Loucy (cell line): ENCODE data around the gene SETD3.

Source experiments
- H2AFZ ChIP-seq: fragments of 200-600 bp; sonication (generic); 2 replicates; pipeline ENCODE4 v1.6.0; 2016; ENCODE audit warnings: antibody characterized with exemption, mild to moderate bottlenecking, low read length, moderate library complexity
- H3F3A ChIP-seq: fragments of 200-600 bp; 2 replicates; pipeline ENCODE4 v1.6.0; 2016; ENCODE audit warnings: antibody characterized with exemption, low read depth, mild to moderate bottlenecking
- H3K27me3 ChIP-seq: fragments of 200-600 bp; sonication (generic); 2 replicates; pipeline ENCODE4 v1.6.1; 2014; ENCODE audit warnings: low read length, mild to moderate bottlenecking; ENCODE audit not compliant: insufficient read depth, poor library complexity, severe bottlenecking
- H3K36me3 ChIP-seq: fragments of 200-600 bp; sonication (generic); 2 replicates; pipeline ENCODE4 v1.6.1; 2016; ENCODE audit warnings: low read length; ENCODE audit not compliant: insufficient read depth
- H3K4me1 ChIP-seq: fragments of 200-600 bp; sonication (generic); 2 replicates; pipeline ENCODE4 v1.5.1; 2014; ENCODE audit warnings: low read length, mild to moderate bottlenecking; ENCODE audit not compliant: insufficient read depth, poor library complexity, severe bottlenecking
- H3K4me2 ChIP-seq: fragments of 200-600 bp; sonication (generic); 2 replicates; pipeline ENCODE4 v1.6.0; 2014; ENCODE audit warnings: antibody characterized with exemption, low read length, low read depth, mild to moderate bottlenecking; ENCODE audit not compliant: poor library complexity, severe bottlenecking
- H3K4me3 ChIP-seq: fragments of 200-600 bp; sonication (generic); 2 replicates; pipeline ENCODE4 v1.5.1; 2014; ENCODE audit warnings: low read length, mild to moderate bottlenecking, mixed read lengths; ENCODE audit not compliant: poor library complexity, severe bottlenecking
- H3K79me2 ChIP-seq: fragments of 200-600 bp; sonication (generic); 2 replicates; pipeline ENCODE4 v1.6.1; 2014; ENCODE audit warnings: low read length; ENCODE audit not compliant: insufficient read depth
- H3K9ac ChIP-seq: fragments of 200-600 bp; sonication (generic); 2 replicates; pipeline ENCODE4 v1.6.0; 2014; ENCODE audit warnings: mild to moderate bottlenecking, low read depth, low read length, moderate library complexity; ENCODE audit not compliant: poor library complexity, severe bottlenecking
- H3K9me2 ChIP-seq: fragments of 200-600 bp; sonication (generic); replicated peaks from 2 replicates; pipeline ENCODE4 v1.6.1; 2016; ENCODE audit warnings: low read depth, low read length, mixed read lengths
- H3K9me3 ChIP-seq: fragments of 200-600 bp; sonication (generic); 2 replicates; pipeline ENCODE4 v1.6.1; 2014; ENCODE audit warnings: mild to moderate bottlenecking, antibody characterized with exemption, low read length, low read depth; ENCODE audit not compliant: insufficient read depth
- H4K20me1 ChIP-seq: fragments of 200-600 bp; sonication (generic); 2 replicates; pipeline ENCODE4 v1.6.0; 2014; ENCODE audit warnings: antibody characterized with exemption, low read length, mild to moderate bottlenecking; ENCODE audit not compliant: insufficient read depth, poor library complexity, severe bottlenecking
- EZH2phosphoT487 ChIP-seq: fragments of 200-600 bp; IDR thresholded peaks from 2 replicates; pipeline ENCODE4 v1.6.1; 2018; ENCODE audit warnings: antibody characterized with exemption, mild to moderate bottlenecking, moderate library complexity, borderline replicate concordance
- TF ChIP-seq, protein P1 (sequence below): fragments of 200-600 bp; sonication (generic); conservative IDR thresholded peaks from 2 replicates; pipeline ENCODE4 v1.5.1; 2014; ENCODE audit warnings: mild to moderate bottlenecking, antibody characterized with exemption, low read length

Gene SETD3

DNA sequence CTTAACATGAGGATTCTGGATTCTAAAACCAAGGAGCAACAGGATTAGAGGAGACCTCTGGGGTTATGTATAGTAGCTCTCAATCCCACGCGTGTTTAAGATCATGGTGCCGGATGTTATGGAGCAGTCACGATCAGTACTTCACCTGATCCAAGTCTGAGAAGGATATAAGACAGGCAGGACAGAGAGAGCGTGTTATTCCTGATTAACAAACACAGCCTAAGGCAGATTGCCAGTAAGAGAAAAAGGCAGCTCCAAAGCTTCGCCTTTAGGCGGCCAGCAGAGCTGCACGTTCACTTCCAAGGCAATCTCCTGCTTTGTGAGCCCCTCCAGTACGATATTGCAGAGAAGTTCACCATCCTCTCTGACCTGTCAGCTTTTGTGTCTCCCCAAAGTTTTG lies 5.5 kb downstream of the SETD3 start:
- H3K79me2 ChIP-seq = peaks cover 97% of the 10 kb centered on the region
- TF ChIP-seq, protein P1, sequence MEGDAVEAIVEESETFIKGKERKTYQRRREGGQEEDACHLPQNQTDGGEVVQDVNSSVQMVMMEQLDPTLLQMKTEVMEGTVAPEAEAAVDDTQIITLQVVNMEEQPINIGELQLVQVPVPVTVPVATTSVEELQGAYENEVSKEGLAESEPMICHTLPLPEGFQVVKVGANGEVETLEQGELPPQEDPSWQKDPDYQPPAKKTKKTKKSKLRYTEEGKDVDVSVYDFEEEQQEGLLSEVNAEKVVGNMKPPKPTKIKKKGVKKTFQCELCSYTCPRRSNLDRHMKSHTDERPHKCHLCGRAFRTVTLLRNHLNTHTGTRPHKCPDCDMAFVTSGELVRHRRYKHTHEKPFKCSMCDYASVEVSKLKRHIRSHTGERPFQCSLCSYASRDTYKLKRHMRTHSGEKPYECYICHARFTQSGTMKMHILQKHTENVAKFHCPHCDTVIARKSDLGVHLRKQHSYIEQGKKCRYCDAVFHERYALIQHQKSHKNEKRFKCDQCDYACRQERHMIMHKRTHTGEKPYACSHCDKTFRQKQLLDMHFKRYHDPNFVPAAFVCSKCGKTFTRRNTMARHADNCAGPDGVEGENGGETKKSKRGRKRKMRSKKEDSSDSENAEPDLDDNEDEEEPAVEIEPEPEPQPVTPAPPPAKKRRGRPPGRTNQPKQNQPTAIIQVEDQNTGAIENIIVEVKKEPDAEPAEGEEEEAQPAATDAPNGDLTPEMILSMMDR = no peak
- no peak for TF ChIP-seq EZH2phosphoT487
- H3K9me2 ChIP-seq = no peaks in the 10 kb centered on the region
- H3K9me3 ChIP-seq = no peaks in the 10 kb centered on the region
- H3K4me3 ChIP-seq = no peak overlapping the region
- H3K4me2 ChIP-seq = peak overlapping the region; percentile 46
- peaks cover 92% of the 10 kb centered on the region for H4K20me1 ChIP-seq
- no peak overlapping the region for H2AFZ ChIP-seq
- H3F3A ChIP-seq = no peaks in the 10 kb centered on the region
- no peak overlapping the region for H3K9ac ChIP-seq
- H3K27me3 ChIP-seq = no peaks in the 10 kb centered on the region
- no peaks in the 10 kb centered on the region for H3K36me3 ChIP-seq
- H3K4me1 ChIP-seq = peaks cover 46% of the 10 kb centered on the region

DNA sequence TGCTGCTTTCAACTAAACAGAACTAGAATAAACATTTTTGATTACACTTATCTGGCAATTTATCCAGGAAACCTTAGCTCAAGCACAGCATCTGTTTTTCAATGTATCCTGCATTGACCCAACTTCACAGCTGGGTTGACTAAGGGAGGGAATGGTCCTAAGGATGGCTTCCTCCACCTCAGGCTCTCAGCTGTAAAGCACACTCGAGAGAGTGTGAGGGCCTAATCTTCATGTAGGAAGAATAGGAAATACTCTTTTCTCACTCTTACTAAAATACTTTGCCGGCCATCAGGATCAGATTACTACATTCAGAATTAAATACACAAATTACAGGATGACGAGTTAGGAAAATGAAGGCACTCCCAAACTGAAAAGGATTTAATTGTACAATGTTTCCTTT lies 7.2 kb downstream of the SETD3 start:
- TF ChIP-seq, protein P1 = no peak
- no peak for TF ChIP-seq EZH2phosphoT487
- H3K9ac ChIP-seq = no peak overlapping the region
- H3K4me2 ChIP-seq = peak overlapping the region; percentile 35
- peaks cover 90% of the 10 kb centered on the region for H4K20me1 ChIP-seq
- no peaks in the 10 kb centered on the region for H3K9me2 ChIP-seq
- no peaks in the 10 kb centered on the region for H3K27me3 ChIP-seq
- H3K4me1 ChIP-seq = peaks cover 43% of the 10 kb centered on the region
- H3K9me3 ChIP-seq = no peaks in the 10 kb centered on the region
- H3K79me2 ChIP-seq = peaks cover 98% of the 10 kb centered on the region
- H3K36me3 ChIP-seq = no peaks in the 10 kb centered on the region
- no peak overlapping the region for H2AFZ ChIP-seq
- no peaks in the 10 kb centered on the region for H3F3A ChIP-seq
- no peak overlapping the region for H3K4me3 ChIP-seq

DNA sequence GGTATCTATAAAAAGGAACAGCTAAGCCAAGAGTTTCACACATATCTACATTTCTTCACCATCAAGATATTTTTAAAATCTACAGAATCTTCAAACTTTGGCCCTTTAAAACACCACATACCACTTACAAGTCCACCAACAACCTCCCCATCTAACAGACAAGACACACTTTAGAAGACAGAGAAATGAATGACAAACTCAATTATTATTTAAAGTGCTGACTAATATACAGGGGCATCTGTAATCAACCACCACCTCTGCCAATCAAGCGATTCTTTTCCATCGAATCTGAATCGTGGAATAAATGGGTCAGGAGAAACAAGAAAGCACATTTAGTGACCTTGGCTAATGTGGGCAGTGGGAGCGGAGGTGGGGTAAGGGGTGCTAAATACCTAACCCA lies 7.7 kb downstream of the SETD3 start:
- H3K36me3 ChIP-seq = no peaks in the 10 kb centered on the region
- no peaks in the 10 kb centered on the region for H3K9me2 ChIP-seq
- no peaks in the 10 kb centered on the region for H3K9me3 ChIP-seq
- peaks cover 44% of the 10 kb centered on the region for H3K4me1 ChIP-seq
- H2AFZ ChIP-seq = no peak overlapping the region
- H3K4me2 ChIP-seq = peak overlapping the region; percentile 35
- peaks cover 98% of the 10 kb centered on the region for H3K79me2 ChIP-seq
- H3K4me3 ChIP-seq = no peak overlapping the region
- no peaks in the 10 kb centered on the region for H3K27me3 ChIP-seq
- TF ChIP-seq, protein P1 = no peak
- no peaks in the 10 kb centered on the region for H3F3A ChIP-seq
- no peak overlapping the region for H3K9ac ChIP-seq
- H4K20me1 ChIP-seq = peaks cover 90% of the 10 kb centered on the region
